GM21381 (cell line): Measurements from ENCODE around the gene FAM20C.
"Not testable (repeated sequence)": the region's sequence is repeated elsewhere in the genome, so short reads cannot be mapped to it uniquely, and the experiment has no call there.

ENCODE experiments used
- ATAC-seq: cut with Tn5 transposase; IDR thresholded peaks from one replicate; pipeline ENCODE4 v1.9.1; 2021; ENCODE audit warnings: mild to moderate bottlenecking, moderate library complexity; ENCODE audit not compliant: unreplicated experiment

The FAM20C gene

DNA sequence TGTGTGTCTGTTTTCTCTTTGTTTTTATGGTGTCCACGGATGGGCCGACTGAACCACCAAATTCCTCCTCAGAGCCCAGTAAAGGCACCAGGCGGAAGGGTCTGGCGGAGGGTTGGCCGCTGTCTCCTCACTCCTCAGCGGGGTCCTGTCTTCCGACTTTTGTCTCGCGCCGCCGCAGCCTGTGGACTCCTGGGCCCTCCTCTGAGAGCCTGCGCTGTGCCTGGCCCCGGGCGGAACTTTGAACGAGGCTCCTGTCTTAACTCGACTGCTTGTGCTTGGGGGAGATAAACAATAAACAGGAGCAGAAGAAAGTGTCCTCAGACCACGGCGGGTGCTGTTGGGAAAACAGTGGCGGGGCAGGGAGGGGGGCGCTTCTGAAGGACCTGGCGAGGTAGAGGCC, 2.2 kb upstream of the FAM20C start:
- no peak for ATAC-seq

DNA sequence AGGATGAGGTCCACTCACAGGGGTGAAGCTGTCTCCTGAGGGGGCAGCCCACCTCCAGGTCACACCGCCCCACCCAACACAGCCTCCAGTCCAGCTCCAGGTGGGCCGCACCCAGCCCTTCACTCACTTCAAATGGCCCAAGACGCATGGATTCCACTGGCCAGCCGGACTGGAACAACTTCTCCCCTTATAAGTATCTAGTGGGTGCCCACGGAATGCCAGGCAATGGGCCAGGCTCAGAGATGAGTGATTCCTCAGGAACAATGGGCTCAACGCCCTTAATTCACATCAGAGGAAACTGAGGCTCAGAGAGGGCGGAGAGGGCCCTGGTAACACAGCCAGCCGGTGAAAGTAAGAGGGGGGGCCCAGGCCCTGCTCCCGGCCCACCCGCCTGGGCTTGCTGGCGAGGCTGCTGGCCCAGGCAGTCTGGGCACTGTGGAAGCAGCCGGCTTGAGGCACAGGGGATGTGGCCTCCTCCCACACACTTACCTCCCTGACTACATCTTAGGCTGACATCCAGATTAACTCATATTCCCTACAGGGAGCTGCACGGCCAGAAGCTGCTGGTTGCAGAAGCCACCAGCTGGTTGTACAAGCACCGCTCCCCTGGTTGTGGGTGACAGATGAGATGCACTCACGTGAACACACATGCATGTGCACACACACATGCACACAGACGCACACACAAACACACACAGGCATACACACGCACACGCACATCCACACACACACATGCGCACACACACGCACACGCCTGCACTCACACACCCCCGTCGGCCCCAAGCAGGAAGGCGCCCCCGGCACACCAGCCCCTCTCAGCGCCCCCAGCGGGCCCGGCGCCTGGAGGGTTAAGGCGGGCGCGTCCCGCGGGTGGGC, 1.0 kb upstream of the FAM20C start:
- ATAC-seq: no peak

DNA sequence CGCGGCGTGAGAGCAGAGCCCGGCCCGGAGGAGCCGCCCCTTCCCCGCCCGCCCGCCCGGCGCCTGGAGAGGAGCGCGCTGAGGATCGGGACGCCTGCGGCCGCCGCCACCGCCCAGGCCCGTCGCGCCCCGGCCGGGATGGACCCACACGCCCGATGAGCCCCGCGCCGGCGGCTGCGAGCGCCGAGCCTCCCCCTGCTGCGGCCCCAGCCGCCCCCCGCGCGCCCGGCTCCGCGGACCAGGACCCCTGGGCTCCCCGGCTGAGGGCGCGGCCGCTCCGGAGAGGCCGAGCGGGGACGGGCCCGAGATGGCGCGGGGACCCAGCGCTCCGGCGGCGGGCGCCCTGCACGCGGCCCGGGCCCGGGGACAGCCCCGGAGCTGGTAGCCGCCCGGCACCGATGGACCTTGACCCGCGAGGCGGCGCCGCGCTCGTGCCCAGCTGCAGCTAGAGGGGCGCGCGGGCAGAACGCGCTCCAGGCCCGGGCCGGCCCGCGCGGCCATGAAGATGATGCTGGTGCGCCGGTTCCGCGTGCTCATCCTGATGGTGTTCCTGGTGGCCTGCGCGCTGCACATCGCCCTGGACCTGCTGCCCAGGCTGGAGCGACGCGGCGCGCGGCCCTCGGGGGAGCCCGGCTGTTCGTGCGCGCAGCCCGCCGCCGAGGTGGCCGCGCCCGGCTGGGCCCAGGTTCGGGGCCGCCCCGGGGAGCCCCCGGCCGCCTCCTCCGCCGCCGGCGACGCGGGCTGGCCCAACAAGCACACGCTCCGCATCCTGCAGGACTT, 520 bp downstream of the FAM20C start:
- ATAC-seq: no peak

DNA sequence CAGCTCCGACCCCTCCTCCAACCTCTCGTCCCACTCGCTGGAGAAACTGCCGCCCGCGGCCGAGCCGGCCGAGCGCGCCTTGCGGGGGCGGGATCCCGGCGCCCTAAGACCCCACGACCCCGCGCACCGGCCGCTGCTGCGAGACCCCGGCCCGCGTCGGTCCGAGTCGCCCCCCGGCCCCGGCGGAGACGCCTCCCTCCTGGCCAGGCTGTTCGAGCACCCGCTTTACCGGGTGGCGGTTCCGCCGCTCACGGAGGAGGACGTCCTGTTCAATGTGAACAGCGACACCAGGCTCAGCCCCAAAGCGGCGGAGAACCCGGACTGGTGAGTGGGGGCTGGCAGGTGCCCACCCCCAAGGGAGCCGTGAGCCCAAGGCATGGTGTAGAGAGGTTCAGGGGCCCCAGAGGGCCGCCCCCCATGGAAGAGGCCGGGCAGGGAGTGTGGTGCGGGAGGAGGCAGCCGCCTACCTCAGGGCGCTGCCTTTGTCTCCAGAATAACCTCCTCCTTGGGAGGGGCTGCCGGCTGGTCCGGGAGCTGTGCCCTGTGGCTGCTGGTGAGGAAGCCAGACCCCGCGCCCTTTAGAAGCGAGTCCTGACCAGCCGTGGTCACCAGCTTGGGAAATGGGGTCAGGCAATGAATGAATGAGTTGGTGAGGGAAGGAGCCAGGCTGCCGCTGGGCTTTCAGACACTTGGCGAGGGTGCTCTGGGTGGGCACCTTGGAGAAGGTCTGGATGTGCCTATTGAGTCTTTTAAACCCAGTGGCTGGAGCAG, 1.3 kb downstream of the FAM20C start:
- ATAC-seq: no peak

DNA sequence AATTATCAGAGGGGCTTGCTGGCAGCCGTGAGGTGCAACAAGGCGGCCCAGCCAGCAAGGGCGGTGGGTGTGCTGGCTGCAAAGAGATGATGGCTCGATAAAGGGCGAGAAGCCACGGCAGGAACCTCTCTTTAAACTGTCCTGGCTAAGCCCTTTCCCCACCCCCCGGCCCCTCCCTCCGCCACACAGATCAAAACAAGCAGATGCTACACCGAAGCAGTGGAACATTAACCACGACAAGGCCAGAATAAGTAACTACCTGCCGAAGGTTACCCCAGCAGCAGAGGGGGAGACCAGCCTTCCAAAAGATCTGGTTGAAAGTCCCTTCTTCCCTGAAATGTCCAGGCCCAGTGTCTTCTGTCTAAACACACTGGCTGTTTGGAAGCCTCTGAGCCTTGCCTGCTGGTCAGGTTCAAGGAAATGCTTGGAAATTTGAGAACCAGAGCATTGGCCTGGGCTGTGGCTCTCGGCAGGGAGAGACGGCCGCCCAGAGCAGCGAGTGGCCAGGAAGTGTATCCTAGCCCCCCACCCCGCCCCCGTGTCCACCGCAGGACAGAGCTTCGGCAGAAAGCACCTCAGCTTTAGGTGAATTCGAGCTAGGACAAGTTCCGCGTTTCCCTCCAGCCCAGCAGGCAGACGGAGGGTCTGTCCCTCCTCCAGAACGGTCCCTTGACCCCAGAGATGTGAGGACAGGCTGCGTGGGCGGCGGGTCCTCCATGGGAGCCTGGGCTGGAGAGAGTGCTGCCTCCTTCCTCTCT, 2.1 kb downstream of the FAM20C start:
- ATAC-seq: no peak

DNA sequence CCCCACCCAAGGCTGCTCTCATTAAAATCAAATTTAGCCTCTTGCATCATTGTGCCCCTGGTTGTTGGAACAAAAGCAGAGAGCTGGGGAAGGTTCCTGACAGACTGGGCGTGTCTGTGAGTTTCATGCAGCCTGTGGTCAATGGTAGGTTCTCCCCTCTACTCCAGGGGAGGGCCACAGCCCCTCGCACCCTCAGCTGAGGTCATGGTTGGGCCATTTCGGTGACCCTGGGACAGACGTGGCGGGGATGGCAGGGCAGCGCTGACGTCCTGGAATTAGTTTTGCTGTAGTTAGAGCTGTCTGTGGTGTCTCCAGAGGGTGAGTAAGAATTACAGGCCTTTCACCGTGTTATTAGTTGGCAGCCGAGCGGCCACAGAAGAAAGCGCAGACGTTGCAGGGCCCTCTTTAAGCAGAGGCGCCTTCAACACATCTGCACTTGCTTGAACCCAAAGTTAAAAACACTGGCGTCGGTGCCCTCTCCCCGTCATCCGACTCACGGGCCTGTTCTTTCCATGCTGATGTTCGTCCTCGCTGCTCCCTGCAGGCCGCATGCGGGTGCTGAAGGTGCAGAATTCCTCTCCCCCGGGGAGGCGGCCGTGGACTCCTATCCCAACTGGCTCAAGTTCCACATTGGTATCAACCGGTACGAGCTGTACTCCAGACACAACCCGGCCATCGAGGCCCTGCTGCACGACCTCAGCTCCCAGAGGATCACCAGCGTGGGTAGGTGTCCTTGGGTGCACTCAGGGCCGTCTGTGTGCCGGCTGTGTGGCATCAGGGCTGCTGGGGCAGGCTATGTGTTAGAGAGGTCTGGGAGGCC, 2.8 kb downstream of the FAM20C start:
- no peak for ATAC-seq

DNA sequence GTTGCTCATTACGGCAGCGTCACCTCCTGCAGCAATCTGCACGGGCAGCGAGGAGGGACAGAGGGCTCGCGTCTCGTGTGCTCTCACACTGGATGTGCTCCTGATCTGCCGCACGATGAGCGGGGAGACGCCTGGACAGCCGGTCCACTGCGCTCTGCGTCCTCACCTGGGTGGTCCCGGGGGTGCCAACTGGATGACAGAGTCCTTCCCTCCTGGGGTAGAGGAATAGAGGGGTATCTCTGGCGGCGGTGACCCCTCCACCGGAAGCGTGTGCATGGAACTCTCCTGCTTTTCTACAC, 3.4 kb downstream of the FAM20C start:
- no peak for ATAC-seq

DNA sequence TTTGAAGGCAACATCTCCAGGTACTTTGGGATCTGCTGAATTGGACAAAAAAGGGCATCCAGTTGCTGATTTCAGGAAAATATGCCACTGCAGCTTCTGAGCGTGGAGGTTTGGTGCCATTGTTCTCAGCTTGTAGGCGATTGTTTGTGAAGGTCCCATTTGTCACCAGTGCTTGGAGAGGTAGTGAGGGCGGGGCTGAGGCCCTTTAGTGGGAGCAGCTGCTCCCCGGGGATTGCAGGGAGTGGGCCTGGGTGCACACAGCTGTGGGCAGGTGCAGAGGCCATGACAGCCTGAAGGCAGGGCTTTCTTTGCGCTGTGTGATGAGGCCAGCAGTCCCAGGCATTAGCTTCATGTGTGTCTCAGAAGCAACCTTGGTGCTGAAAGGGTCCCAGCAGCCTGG, 3.9 kb downstream of the FAM20C start:
- ATAC-seq: no peak

DNA sequence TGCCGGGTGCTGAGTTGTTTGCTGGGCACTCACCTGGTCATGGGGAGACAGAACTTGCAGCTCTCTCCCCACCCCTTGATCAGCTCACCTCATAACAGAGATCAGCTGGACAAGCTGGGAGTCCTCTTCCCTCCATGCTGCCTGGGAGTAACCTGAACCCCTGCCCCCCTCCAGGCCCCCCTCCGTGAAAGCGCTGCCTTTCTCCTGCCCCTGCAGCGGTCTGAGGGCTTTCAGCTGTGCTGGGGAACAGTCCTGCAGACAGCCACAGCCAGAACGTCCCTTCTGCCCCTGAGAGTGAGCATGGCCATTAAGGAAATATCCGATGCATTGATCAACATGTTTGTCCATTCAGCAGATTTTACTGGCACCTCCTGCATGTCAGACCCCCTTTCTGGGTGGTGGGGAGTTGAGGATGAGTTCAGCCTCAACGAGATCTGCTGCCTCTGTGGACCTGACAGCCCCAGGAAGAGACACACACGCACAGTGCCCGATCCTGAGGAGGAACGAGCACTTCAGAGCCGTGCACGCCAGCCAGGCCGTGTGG, 4.5 kb downstream of the FAM20C start:
- ATAC-seq: no peak

DNA sequence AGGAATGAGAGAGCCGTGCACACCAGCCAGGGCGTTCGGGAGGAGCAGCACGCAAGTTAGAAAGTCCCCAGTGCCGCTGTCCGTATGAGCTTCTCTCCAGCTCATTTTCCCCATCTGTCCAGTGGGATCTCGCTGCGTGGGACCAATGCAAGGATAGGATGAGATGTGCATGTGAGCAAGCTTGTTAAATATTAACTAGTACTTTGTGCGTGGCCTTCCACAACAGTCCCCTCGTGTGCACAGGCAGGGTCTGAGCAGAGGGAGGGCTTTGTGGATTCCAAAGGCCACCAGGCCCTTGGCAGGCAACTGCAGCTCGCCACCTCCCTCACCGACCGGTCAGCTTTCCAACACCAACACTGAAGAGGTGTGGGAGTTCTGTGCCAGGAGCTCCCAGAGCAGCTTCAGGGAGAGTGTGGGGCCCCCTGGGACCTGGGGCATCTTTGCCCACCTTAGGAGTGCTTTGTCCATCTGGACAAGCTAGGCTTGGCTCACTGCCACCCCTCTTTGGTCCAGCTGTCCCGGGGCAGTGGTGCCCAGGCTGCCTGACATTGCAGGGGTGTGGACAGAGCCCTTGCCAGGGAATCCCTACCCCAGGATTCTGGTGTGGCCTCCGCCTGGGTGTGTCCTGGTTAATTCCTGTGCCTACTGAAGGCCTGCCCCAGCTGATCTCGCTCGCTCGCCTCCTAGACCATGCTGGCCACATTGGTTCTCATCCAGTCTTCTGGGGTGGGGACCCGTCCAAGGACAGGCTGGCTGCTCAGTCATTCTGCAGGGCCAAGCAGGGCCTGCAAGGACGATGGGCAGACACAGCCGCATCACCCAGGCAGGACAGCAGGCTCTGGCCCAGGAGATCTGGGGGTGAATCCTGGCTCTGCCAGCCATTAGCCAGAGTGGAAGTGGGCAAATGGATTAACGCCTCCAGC, 5.3 kb downstream of the FAM20C start:
- ATAC-seq: no peak

DNA sequence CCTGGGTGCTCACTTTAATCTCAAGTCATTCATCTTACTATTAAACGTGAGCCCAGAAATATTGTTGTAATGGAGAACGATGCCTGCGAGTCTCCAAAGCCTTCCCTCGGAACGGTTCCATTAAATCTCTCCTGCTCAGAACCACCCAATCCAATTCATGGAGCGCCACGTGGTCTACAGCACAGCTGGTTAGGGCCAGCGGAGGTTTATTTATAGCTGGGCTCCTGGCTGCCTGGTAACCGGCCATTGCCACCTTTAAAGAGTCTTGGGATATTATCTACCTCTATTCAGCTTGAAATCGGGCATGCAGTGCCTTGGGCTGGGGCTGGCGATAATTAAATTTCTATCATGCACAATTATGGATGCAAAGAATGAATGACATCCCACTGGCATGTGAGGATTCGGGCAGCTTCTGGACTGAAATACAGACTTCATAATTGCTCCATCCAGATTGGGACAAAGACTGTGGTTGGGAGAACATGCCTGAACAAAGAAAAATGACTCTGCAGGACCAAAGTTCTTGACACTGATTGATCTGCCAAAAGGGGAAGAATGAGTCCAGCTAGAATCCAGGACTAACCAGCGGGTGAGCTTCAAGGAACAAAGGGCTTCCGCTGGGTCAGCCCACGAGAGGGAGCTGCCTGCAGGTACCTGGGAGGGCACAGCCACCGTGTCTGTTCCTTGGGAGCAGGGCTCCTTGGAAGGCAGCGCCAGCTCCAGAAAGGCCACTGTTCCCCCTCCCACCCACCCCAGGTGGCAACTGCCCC, 7.3 kb downstream of the FAM20C start:
- ATAC-seq: no peak

DNA sequence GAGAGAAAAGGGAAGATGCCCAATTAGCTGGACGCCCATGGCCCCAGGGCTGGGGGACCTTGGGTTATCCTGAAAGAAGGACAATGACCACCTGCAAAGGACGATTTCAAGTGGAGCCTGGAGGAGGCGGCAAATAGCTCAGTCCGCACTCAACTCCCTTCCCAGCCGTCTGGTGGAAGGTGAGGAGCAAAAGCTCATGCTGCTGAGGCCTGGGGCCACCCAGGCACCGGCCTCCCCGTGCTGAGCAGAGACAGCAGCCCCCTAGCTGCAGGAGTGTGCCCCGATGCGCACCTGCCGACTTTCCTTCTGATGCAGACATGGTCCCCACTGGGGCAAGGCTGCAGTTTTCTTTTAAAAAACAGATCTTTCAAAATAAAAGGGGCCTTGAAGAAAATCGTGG, 7.9 kb downstream of the FAM20C start:
- no peak for ATAC-seq

DNA sequence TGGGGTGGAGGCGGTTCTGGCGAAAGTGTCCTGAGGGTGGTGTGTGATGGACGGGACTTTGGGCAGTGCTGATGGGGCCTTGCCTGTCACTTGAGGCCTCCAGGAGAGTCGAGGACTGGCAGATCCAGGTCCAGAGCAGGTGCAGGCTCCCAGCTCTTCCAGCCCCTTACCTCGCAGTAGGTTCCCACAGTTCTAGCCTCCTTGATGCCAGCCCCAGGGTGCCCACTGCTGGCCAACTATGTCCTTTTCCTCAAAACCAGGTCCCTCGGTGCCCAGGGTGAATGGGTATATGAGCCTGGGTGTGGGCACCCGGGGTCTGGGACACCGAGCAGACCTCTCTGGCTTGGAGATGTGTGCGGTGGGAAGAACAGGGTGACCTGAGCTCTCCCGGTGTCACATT, 8.3 kb downstream of the FAM20C start:
- no peak for ATAC-seq

DNA sequence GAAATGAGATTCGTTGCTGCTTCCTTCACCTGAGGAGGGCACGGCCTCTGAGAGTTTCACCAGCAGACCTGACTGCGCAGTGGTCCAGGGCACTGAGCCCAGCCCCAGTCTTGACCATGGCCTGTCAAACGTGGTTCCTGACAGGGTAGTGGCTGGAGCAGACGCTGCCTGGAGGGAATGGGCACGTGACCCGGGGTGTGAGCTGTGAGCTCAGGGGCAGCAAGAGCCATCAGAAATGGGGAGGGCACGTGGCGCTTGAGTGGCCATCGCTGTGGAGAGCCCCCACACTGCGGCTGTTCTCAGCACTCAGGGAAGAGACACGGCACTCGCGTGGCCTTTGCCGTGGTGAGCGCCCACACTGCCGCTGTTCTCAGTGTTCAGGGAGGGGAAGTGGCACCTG, 12.0 kb downstream of the FAM20C start:
- no peak for ATAC-seq

DNA sequence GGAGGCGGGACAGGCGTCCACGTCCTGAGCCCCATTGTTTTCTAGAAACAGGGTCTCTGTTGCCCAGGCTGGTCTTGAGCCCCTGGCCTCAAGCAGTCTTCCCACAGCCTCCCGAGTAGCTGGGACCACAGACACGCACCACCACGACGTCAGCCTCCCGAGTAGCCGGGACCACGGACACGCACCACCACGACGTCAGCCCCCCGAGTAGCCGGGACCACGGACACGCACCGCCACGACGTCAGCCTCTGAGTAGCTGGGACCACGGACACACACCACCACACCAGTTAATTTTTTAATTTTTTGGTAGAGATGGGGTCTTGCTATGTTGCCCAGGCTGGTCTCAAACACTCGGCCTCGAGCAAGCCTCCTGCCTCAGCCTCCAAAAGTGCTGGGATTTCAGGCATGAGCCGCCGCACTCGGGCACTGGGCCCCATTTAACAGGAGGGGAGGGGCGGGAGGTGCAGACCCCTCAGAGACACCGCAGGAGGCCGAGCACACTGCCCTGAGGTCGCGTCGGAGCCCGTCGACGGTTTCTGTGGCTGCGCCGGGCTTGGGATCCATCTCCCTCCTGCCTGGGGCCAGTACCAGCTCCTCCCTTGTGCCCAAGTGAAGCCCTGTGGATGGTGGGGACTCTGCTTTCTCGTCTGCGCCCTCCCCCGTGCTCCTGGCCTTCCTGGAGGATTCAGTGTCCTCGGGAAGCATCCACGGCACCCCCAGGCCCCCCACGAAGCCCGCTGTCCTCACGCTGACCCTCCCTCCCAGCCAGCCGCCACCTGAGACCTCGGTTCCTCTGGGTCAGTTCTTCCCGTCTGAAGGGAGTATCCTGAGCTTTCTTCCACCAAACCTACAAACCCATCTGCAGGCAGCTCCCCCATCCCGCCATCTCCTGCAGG, 13.0 kb downstream of the FAM20C start:
- no peak for ATAC-seq

DNA sequence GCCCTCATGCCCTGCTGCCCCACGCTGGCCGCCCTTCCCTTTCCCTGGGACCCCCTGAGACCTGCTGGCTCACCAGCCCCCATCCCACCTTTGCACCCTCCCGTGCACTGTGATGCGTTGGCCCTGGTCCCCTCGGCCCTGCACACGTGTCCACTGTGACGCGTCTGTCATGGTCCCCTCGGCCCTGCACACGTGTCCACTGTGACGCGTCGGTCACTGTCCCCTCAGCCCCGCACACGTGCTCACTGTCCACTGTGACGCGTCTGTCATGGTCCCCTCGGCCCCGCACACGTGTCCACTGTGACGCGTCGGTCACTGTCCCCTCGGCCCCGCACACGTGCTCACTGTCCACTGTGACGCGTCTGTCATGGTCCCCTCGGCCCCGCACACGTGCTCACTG, 14.0 kb downstream of the FAM20C start:
- not testable (repeated sequence) for ATAC-seq
